ENCODE measurements around the gene FNDC3B. TPM values are rescaled to one million over a fixed set of nuclear protein-coding genes. Genes with fewer than 3 reads are reported as not detected.

Gene FNDC3B
- total and polyA plus RNA-seq, 9 of the 15 experiments (the other 6 are each of a cell fraction or from before 2014, with no cell fraction given) = 7.0 to 35.8 (median 16.2) TPM

DNA sequence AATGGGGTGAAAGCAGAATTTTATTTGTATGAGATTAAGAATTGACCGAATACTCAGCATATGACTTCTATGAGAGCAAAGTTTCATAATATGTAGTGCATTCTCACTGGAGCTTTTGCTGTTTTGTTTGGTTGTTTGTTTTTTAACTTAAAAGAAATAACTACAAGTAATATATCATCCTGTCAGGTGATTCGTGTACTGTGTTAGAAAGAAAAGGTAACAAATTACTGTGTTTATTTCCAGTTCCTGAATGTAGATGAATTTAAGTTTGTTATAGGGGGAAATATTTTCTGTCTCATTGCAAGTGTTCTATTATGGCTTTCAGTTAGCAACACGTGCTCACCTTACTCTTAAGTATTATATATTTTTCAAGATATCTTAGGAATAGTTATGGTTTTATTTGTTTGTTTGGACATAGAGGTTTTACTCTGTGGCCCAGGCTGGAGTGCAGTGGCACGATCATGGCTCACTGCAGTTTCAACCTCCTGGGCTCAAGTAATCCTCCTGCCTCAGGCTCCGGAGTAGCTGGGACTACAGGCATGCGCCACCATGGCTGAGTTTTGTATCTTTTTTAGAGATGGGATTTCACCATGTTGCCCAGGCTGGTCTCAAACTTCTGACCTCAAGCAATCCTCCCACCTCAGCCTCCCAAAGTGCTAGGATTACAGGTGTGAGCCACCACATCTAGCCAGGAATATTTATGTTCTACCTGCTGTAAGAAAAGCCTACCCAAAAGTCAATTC, 125.4 kb downstream of the FNDC3B start:
- TF ChIP-seq FIP1L1 (IDR thresholded peaks at IDR 0.05; ENCODE audit: low read depth, low read length, poor library complexity, severe bottlenecking) (no peak), SIX5 (IDR thresholded peaks at IDR 0.05; ENCODE audit: borderline replicate concordance in 1 of 2, insufficient read depth in 1 of 2, low read depth in 1 of 2, low read length in 2 of 2) (no peak), RBM22 (IDR thresholded peaks at IDR 0.05; ENCODE audit: low read depth, low read length, poor library complexity, severe bottlenecking) (peak; percentile 52)
- no peak overlapping the region for H3K4me3 ChIP-seq
- in situ Hi-C loops (cut with MboI) (no loop called here), intact Hi-C loops (cut with micrococcal nuclease) (no loop called here)
- ChIA-PET POLR2A (no interaction called here), CTCF (ENCODE audit: low intra/inter-chr PET ratio) (no interaction called here)
- peaks cover 58% of the 10 kb centered on the region for H3K79me2 ChIP-seq (ENCODE audit: control insufficient read depth, insufficient read depth, low read length)
- H4K20me1 ChIP-seq (replicated peaks; ENCODE audit: control insufficient read depth, insufficient read depth, low read length) = no peaks in the 10 kb centered on the region
- no peaks in the 10 kb centered on the region for H3K27me3 ChIP-seq (ENCODE audit: control insufficient read depth in 2 of 2, insufficient read depth in 2 of 2, low read length in 2 of 2)
- H3K9me3 ChIP-seq (replicated peaks; ENCODE audit: control insufficient read depth, insufficient read depth, low read depth, low read length) = no peaks in the 10 kb centered on the region
- ATAC-seq (no peak), DNase-seq (ENCODE audit: extremely low read depth in 1 of 4, low spot score in 3 of 4) (no peak), FAIRE-seq (no peak)
- no peak overlapping the region for H3K27ac ChIP-seq (ENCODE audit: extremely low read depth, low read depth, low read length)
- WGBS (ENCODE audit: insufficient coverage, low coverage, missing lambda C conversion rate) = 92% methylated on average over 6 of the region's 6 CpGs
- H2AFZ ChIP-seq (ENCODE audit: low read depth, low read length) = no peak overlapping the region
- no peaks in the 10 kb centered on the region for H3K9me1 ChIP-seq (ENCODE audit: control insufficient read depth, insufficient read depth, low read length)
- 0 out of 3 replicates have a peak, but pooled peaks cover 3% of the 10 kb centered on the region for H3K36me3 ChIP-seq (ENCODE audit: control insufficient read depth, insufficient read depth, low read length)
- no peak overlapping the region for H3K9ac ChIP-seq (ENCODE audit: insufficient read depth in 1 of 2, low read depth in 2 of 2, low read length in 2 of 2)
- H3K4me1 ChIP-seq (replicated peaks in 1 of 2; ENCODE audit: control insufficient read depth in 2 of 2, insufficient read depth in 2 of 2, low read length in 2 of 2) = peaks cover 4 to 7% of the 10 kb centered on the region in 2 experiments; a peak in 3 of 5 replicates
- H3K4me2 ChIP-seq (ENCODE audit: insufficient read depth, low read length) = no peak overlapping the region
- no TSS peak for BruUV-seq (replicated peaks)

DNA sequence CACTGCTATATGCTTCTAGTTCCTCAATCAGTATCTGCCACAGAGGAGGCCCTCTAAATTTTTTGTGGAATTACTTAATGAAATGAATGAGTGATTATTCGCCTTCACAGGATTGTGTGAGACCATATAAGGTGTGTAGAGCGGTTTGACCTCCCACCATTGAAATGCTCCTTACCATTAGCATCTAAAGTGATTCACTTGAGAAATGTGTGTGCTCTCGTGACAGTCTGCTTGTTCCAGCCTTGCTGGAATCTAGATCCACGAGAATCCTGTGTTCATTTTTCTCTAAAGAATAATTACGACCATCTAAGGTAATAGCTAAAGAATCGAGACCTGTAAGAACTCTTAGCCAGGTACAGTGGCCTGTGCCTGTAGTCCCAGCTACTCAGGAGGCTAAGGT, 126.9 kb downstream of the FNDC3B start:
- FAIRE-seq (no peak), ATAC-seq (no peak), DNase-seq (ENCODE audit: extremely low read depth in 1 of 4, low spot score in 3 of 4) (no peak)
- H3K27ac ChIP-seq (ENCODE audit: extremely low read depth, low read depth, low read length) = no peak overlapping the region
- no peak overlapping the region for H3K9ac ChIP-seq (ENCODE audit: insufficient read depth in 1 of 2, low read depth in 2 of 2, low read length in 2 of 2)
- in situ Hi-C loops (cut with MboI) (no loop called here), intact Hi-C loops (cut with micrococcal nuclease) (no loop called here)
- TF ChIP-seq HNRNPUL1 (IDR thresholded peaks at IDR 0.05; ENCODE audit: low read length) = no peak
- TF ChIP-seq ESRRA (IDR thresholded peaks at IDR 0.05; ENCODE audit: borderline replicate concordance, low read depth) = no peak
- TF ChIP-seq, protein P1, sequence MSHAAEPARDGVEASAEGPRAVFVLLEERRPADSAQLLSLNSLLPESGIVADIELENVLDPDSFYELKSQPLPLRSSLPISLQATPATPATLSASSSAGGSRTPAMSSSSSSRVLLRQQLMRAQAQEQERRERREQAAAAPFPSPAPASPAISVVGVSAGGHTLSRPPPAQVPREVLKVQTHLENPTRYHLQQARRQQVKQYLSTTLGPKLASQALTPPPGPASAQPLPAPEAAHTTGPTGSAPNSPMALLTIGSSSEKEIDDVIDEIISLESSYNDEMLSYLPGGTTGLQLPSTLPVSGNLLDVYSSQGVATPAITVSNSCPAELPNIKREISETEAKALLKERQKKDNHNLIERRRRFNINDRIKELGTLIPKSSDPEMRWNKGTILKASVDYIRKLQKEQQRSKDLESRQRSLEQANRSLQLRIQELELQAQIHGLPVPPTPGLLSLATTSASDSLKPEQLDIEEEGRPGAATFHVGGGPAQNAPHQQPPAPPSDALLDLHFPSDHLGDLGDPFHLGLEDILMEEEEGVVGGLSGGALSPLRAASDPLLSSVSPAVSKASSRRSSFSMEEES (CRISPR knock-in tag; IDR thresholded peaks at IDR 0.05) = no peak
- no peak for TF ChIP-seq ZBTB7A (IDR thresholded peaks at IDR 0.05; ENCODE audit: borderline replicate concordance, control insufficient read depth, low read depth, low read length)
- no peak for TF ChIP-seq MED1 (CRISPR knock-in tag; IDR thresholded peaks at IDR 0.05; ENCODE audit: borderline replicate concordance)
- TF ChIP-seq SIN3A (IDR thresholded peaks at IDR 0.05; ENCODE audit: borderline replicate concordance in 2 of 2, control insufficient read depth in 1 of 2, low read depth in 2 of 2, low read length in 2 of 2) = no peak
- no peak for TF ChIP-seq HOXB6 (CRISPR knock-in tag; IDR thresholded peaks at IDR 0.05; ENCODE audit: borderline replicate concordance)
- no peak for TF ChIP-seq XRCC4 (IDR thresholded peaks at IDR 0.05; ENCODE audit: extremely low read depth, insufficient read depth, insufficient read length)
- peaks cover 44% of the 10 kb centered on the region for H3K79me2 ChIP-seq (ENCODE audit: control insufficient read depth, insufficient read depth, low read length)
- no peaks in the 10 kb centered on the region for H3K9me1 ChIP-seq (ENCODE audit: control insufficient read depth, insufficient read depth, low read length)
- H3K27me3 ChIP-seq (ENCODE audit: control insufficient read depth in 2 of 2, insufficient read depth in 2 of 2, low read length in 2 of 2) = no peaks in the 10 kb centered on the region
- BruUV-seq (replicated peaks) = no TSS peak
- 88% methylated on average over 6 of the region's 6 CpGs for WGBS (ENCODE audit: insufficient coverage, low coverage, missing lambda C conversion rate)
- no peak overlapping the region for H3K4me2 ChIP-seq (ENCODE audit: insufficient read depth, low read length)
- no peaks in the 10 kb centered on the region for H3K9me3 ChIP-seq (replicated peaks; ENCODE audit: control insufficient read depth, insufficient read depth, low read depth, low read length)
- H2AFZ ChIP-seq (ENCODE audit: low read depth, low read length) = no peak overlapping the region
- ChIA-PET CTCF (ENCODE audit: low intra/inter-chr PET ratio) (no interaction called here), POLR2A (interaction anchor here (0.9 to 1.1 kb wide), 2 partner anchors 19 to 36 kb away, joined by 3 read pairs; no protein-coding TSS in a partner anchor)
- H4K20me1 ChIP-seq (replicated peaks; ENCODE audit: control insufficient read depth, insufficient read depth, low read length) = no peaks in the 10 kb centered on the region
- no peaks in the 10 kb centered on the region; a peak in 1 of 5 replicates for H3K4me1 ChIP-seq (replicated peaks in 1 of 2; ENCODE audit: control insufficient read depth in 2 of 2, insufficient read depth in 2 of 2, low read length in 2 of 2)
- H3K4me3 ChIP-seq = no peak overlapping the region
- H3K36me3 ChIP-seq (ENCODE audit: control insufficient read depth, insufficient read depth, low read length) = peaks cover 8% of the 10 kb centered on the region; the same call in 1 of the 3 replicates
